ENCODE results near the gene ELAVL1. TPM values are rescaled to one million over a fixed set of nuclear protein-coding genes. Genes with fewer than 3 reads are reported as not detected.

Gene ELAVL1
- total and polyA plus RNA-seq, 2 donors from 2014 or later, result 34.6 to 64.7 TPM

DNA sequence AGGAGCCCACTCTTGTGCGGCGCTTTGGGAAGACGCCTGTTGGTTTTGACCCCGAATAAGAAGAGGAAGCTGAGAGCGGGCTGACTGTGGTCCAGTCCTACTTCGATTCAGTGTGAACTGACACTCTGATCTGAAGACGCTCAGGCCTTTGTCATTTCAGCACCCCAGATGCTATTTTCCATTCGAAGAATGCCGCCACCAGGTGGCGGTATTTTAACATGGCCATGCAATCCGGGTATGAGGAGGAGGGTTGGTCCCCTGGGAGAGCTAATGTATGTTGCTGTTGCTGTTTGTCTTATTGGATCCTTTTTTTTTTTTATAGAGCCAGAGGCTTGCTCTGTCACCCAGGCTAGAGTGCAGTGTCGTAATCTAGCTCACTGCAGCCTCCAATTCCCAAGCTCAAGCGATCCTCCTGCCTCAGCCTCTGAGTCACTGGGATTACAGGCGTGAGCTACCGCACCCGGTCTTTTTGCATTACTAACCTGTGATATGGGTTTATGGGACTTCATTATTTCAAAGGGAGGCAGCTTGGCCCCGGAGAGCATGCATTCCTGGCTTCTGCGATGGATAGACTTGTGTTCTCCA, 61.2 kb downstream of the ELAVL1 start:
- no peaks in the 10 kb centered on the region for H3K27me3 ChIP-seq (ENCODE audit: control insufficient read depth, insufficient read depth, low read length)
- peak; percentile 84 for TF ChIP-seq CTCF (IDR thresholded peaks at IDR 0.05; ENCODE audit: borderline replicate concordance, extremely low read depth, insufficient read depth)
- H3K27ac ChIP-seq (ENCODE audit: low read depth in 2 of 2, low read length in 2 of 2), result peak overlapping the region; percentile 82 to 99
- intact Hi-C loops (cut with DNase I), result no loop called here
- no peak for FAIRE-seq
- peak overlapping the region; percentile 70 to 84 (median 76) for H3K4me3 ChIP-seq (ENCODE audit: low read length in 3 of 3)
- H3K9me3 ChIP-seq (ENCODE audit: control insufficient read depth in 2 of 3, insufficient read depth in 1 of 3, low read length in 3 of 3), result no peaks in the 10 kb centered on the region
- H3K4me1 ChIP-seq (ENCODE audit: control insufficient read depth in 2 of 3, insufficient read depth in 2 of 3, low read depth in 1 of 3, low read length in 3 of 3), result peaks cover 0 to 13% (median 5%) of the 10 kb centered on the region in 3 donors
- peak; percentile 86 to 97 (median 93) for DNase-seq
- peaks cover 0 to 7% (median 3%) of the 10 kb centered on the region in 3 donors for H3K36me3 ChIP-seq (ENCODE audit: control insufficient read depth in 2 of 3, insufficient read depth in 3 of 3, low read length in 3 of 3)
- peak overlapping the region; percentile 0 to 73 (median 38) for H3K9ac ChIP-seq (ENCODE audit: low read length in 3 of 3)

- Histone ChIP-seq H3K9ac (ENCODE audit: low read length in 3 of 3) (peak within 1 kb of the TSS; percentile 74 to 99 (median 99)), H3K36me3 (ENCODE audit: control insufficient read depth in 2 of 3, insufficient read depth in 3 of 3, low read length in 3 of 3) (peaks cover 0 to 7% (median 3%) of the 10 kb centered on the region in 3 donors), H3K4me3 (ENCODE audit: low read length in 3 of 3) (peak within 1 kb of the TSS; percentile 70 to 88 (median 84)), H3K4me1 (ENCODE audit: control insufficient read depth in 2 of 3, insufficient read depth in 2 of 3, low read depth in 1 of 3, low read length in 3 of 3) (peaks cover 0 to 13% (median 5%) of the 10 kb centered on the region in 3 donors), H3K27me3 (ENCODE audit: control insufficient read depth, insufficient read depth, low read length) (no peaks in the 10 kb centered on the region), H3K9me3 (ENCODE audit: control insufficient read depth in 2 of 3, insufficient read depth in 1 of 3, low read length in 3 of 3) (no peaks in the 10 kb centered on the region), H3K27ac (ENCODE audit: low read depth in 2 of 2, low read length in 2 of 2) (peak within 1 kb of the TSS; percentile 98 to 99)
- TF ChIP-seq CTCF (IDR thresholded peaks at IDR 0.05; ENCODE audit: borderline replicate concordance, extremely low read depth, insufficient read depth), result no peak
- DNase-seq (peak; percentile 99 to 100 (median 99)), FAIRE-seq (peak; percentile 99)
- intact Hi-C loops (cut with DNase I), result no loop called here
Observed at GRCh38 chr19:7943444-7944176, 61.8 kb downstream of the ELAVL1 start, which contains the start of gene TIMM44. Gene TIMM44, minus strand, starts transcription at chr19:7943666. Its CDS starts 15 bp downstream, at chr19:7943651.

- H3K4me3 ChIP-seq (ENCODE audit: low read length in 3 of 3), result peak overlapping the region; percentile 70 to 88 (median 84)
- peak overlapping the region; percentile 74 to 99 (median 99) for H3K9ac ChIP-seq (ENCODE audit: low read length in 3 of 3)
- H3K27ac ChIP-seq (ENCODE audit: low read depth in 2 of 2, low read length in 2 of 2), result peak overlapping the region; percentile 98 to 99
- H3K9me3 ChIP-seq (ENCODE audit: control insufficient read depth in 2 of 3, insufficient read depth in 1 of 3, low read length in 3 of 3), result no peaks in the 10 kb centered on the region
- TF ChIP-seq CTCF (IDR thresholded peaks at IDR 0.05; ENCODE audit: borderline replicate concordance, extremely low read depth, insufficient read depth), result no peak
- H3K4me1 ChIP-seq (ENCODE audit: control insufficient read depth in 2 of 3, insufficient read depth in 2 of 3, low read depth in 1 of 3, low read length in 3 of 3), result peaks cover 0 to 13% (median 5%) of the 10 kb centered on the region in 3 donors
- FAIRE-seq, result no peak
- peak in 1 of 5 donors; percentile 35 for DNase-seq
- H3K36me3 ChIP-seq (ENCODE audit: control insufficient read depth in 2 of 3, insufficient read depth in 3 of 3, low read length in 3 of 3), result peaks cover 0 to 7% (median 3%) of the 10 kb centered on the region in 3 donors
- intact Hi-C loops (cut with DNase I), result no loop called here
- H3K27me3 ChIP-seq (ENCODE audit: control insufficient read depth, insufficient read depth, low read length), result no peaks in the 10 kb centered on the region
Observed at GRCh38 chr19:7942981-7943443, 62.4 kb downstream of the ELAVL1 start.

Measured in kidney (tissue), 14 donors.